Liver (tissue), 9 donors: Measurements from ENCODE around the gene MCTP1. TPM values are rescaled to one million over a fixed set of nuclear protein-coding genes. Genes with fewer than 3 reads are reported as not detected.

Experiments used
- DNase-seq: peaks from one replicate; pipeline ENCODE4 v3.0.0-alpha.2; 2017; ENCODE audit warnings: low spot score
- H3K27ac ChIP-seq, 2 donors: one replicate each; pipeline ENCODE4 v1.7.0; 2013; ENCODE audit warnings: inconsistent platforms in 2 of 2, low read length in 2 of 2, control low read depth in 1 of 2, low read depth in 1 of 2, mild to moderate bottlenecking in 1 of 2
- H3K27me3 ChIP-seq, 4 donors: one replicate each; pipeline versions ENCODE4 v1.6.1 to v1.7.0; 2013; ENCODE audit warnings: low read length in 3 of 4, inconsistent platforms in 1 of 4, mild to moderate bottlenecking in 1 of 4, moderate library complexity in 1 of 4; ENCODE audit not compliant: control insufficient read depth in 4 of 4, insufficient read depth in 4 of 4
- H3K36me3 ChIP-seq, 4 donors: one replicate each; pipeline versions ENCODE4 v1.6.1 to v1.7.0; 2013; ENCODE audit warnings: low read length in 3 of 4, mild to moderate bottlenecking in 3 of 4, low read depth in 1 of 4, moderate library complexity in 1 of 4; ENCODE audit not compliant: control insufficient read depth in 4 of 4, insufficient read depth in 3 of 4
- H3K4me1 ChIP-seq, 4 donors: one replicate each; pipeline versions ENCODE4 v1.6.1 to v1.7.0; 2013; ENCODE audit warnings: low read length in 3 of 4, mild to moderate bottlenecking in 3 of 4, moderate library complexity in 1 of 4; ENCODE audit not compliant: control insufficient read depth in 4 of 4, insufficient read depth in 4 of 4
- H3K4me3 ChIP-seq, 3 donors: one replicate each; pipeline versions ENCODE4 v1.6.1 to v1.7.0; 2013; ENCODE audit warnings: low read length in 3 of 3, control low read depth in 1 of 3, low read depth in 1 of 3, mild to moderate bottlenecking in 1 of 3
- H3K9ac ChIP-seq, 2 donors: one replicate each; pipeline ENCODE4 v1.7.0; 2013; ENCODE audit warnings: low read length in 2 of 2, mild to moderate bottlenecking in 2 of 2, moderate library complexity in 2 of 2, control low read depth in 1 of 2, low read depth in 1 of 2
- H3K9me3 ChIP-seq, 4 donors: one replicate each; pipeline versions ENCODE4 v1.6.1 to v1.7.0; 2013; ENCODE audit warnings: low read length in 3 of 4; ENCODE audit not compliant: control insufficient read depth in 4 of 4
- ATF3 ChIP-seq: IDR thresholded peaks from 2 replicates; pipeline ENCODE4 v1.6.1; 2016; ENCODE audit warnings: antibody characterized with exemption
- CTCF ChIP-seq: fragments of 150-350 bp; IDR thresholded peaks from 2 replicates; pipeline ENCODE4 v1.5.1; 2017; ENCODE audit warnings: improper control_type of control experiment, low read depth, low read length; ENCODE audit not compliant: missing input control
- EGR1 ChIP-seq, 2 donors: IDR thresholded peaks; 2 replicates each; pipeline ENCODE4 v1.6.1; 2016 to 2018; ENCODE audit warnings: antibody characterized with exemption in 2 of 2, low read depth in 2 of 2
- FOXA1 ChIP-seq: IDR thresholded peaks from 2 replicates; pipeline ENCODE4 v1.6.1; 2016; ENCODE audit warnings: antibody characterized with exemption
- FOXA2 ChIP-seq: IDR thresholded peaks from 2 replicates; pipeline ENCODE4 v1.6.1; 2016; ENCODE audit warnings: antibody characterized with exemption
- GABPA ChIP-seq, 2 donors: IDR thresholded peaks in 1 of 2; conservative IDR thresholded peaks in 1 of 2; 2 replicates each; pipeline ENCODE4 v1.6.1; 2016; ENCODE audit warnings: antibody characterized with exemption in 2 of 2, mild to moderate bottlenecking in 1 of 2, moderate library complexity in 1 of 2
- JUND ChIP-seq, 2 donors: IDR thresholded peaks; 2 replicates each; pipeline ENCODE4 v1.6.1; 2016; ENCODE audit warnings: antibody characterized with exemption in 2 of 2
- MAX ChIP-seq: IDR thresholded peaks from 2 replicates; pipeline ENCODE4 v1.6.1; 2016; ENCODE audit warnings: antibody characterized with exemption
- NR2F2 ChIP-seq: IDR thresholded peaks from 2 replicates; pipeline ENCODE4 v1.6.1; 2016; ENCODE audit warnings: antibody characterized with exemption
- RAD21 ChIP-seq, 2 donors: IDR thresholded peaks; 2 replicates each; pipeline ENCODE4 v1.6.1; 2016; ENCODE audit warnings: antibody characterized with exemption in 2 of 2, mild to moderate bottlenecking in 2 of 2
- REST ChIP-seq: IDR thresholded peaks from 2 replicates; pipeline ENCODE4 v1.6.1; 2016; ENCODE audit warnings: antibody characterized with exemption, mild to moderate bottlenecking
- RXRA ChIP-seq, 2 donors: IDR thresholded peaks; 2 replicates each; pipeline ENCODE4 v1.6.1; 2017 to 2018; ENCODE audit warnings: antibody characterized with exemption in 2 of 2, mild to moderate bottlenecking in 1 of 2
- TAF1 ChIP-seq: conservative IDR thresholded peaks from 2 replicates; pipeline ENCODE4 v1.6.1; 2016; ENCODE audit warnings: antibody characterized with exemption, mild to moderate bottlenecking
- YY1 ChIP-seq: IDR thresholded peaks from 2 replicates; pipeline ENCODE4 v1.6.1; 2016; ENCODE audit warnings: antibody characterized with exemption, mild to moderate bottlenecking
- ZBTB33 ChIP-seq: IDR thresholded peaks from 2 replicates; pipeline ENCODE4 v1.6.1; 2016; ENCODE audit warnings: antibody characterized with exemption
- WGBS: extraction: QIAGEN DNeasy Blood & Tissue Kit; methylation state at CpG from one replicate; pipeline ENCODE4 v1.1.7; 2013; 5-methylcytosine and 5-hydroxymethylcytosine counted together
- polyA plus RNA-seq, 2 donors: library from polyadenylated mRNA; stranded (reverse) in 1 of 2; unstranded in 1 of 2; fragments of 200-250 nt in 1 of 2; fragments of >200 nt in 1 of 2; fragmentation: Nextera tagmentation in 1 of 2; extraction: Ambion mirVana in 1 of 2; gene quantifications; one replicate each; pipeline versions ENCODE4 v1.2.1 to v1.2.3, GENCODE V29; 2013 to 2015
- total RNA-seq, 2 donors: library from RNA; depleted of rRNA; stranded (reverse); fragments of >200 nt; gene quantifications; one replicate each; pipeline ENCODE4 v1.2.3, GENCODE V29; 2014
- donor health status: healthy.
- donor health status: healthy.
- donor health status: healthy.
- donor health status: healthy.
- donor health status: healthy.

The MCTP1 gene
- total and polyA plus RNA-seq, 4 donors: 0.67 to 7.6 (median 4.3) TPM

GRCh38 chr5:95155888-95156287 lies 129.0 kb downstream of the MCTP1 start (continued):
- TF ChIP-seq ZBTB33: no peak
- no peak for TF ChIP-seq ATF3

- H3K4me3 ChIP-seq: no peak overlapping the region
These were observed 131.4 kb downstream of the MCTP1 start for GRCh38 chr5:95153511-95153910.

More at GRCh38 chr5:95153511-95153910, 131.4 kb downstream of the MCTP1 start:
- Histone ChIP-seq H3K27me3 (peaks cover 0 to 3% (median 0%) of the 10 kb centered on the region in 4 donors), H3K4me1 (no peaks in the 10 kb centered on the region), H3K9me3 (no peaks in the 10 kb centered on the region), H3K27ac (no peak overlapping the region), H3K9ac (no peak overlapping the region), H3K36me3 (no peaks in the 10 kb centered on the region)
- 58% methylated on average over 2 of the region's 2 CpGs for WGBS
- no peak for DNase-seq
- no peak for TF ChIP-seq ZBTB33
- no peak for TF ChIP-seq FOXA2
- TF ChIP-seq YY1: no peak
- no peak for TF ChIP-seq TAF1
- no peak for TF ChIP-seq RAD21 (IDR thresholded peaks at IDR 0.05)
- no peak for TF ChIP-seq REST
- no peak for TF ChIP-seq EGR1 (IDR thresholded peaks at IDR 0.05; ENCODE audit: low read depth in 2 of 2)
- no peak for TF ChIP-seq GABPA (IDR thresholded peaks at IDR 0.05 in 1 of 2, conservative IDR thresholded peaks at IDR 0.05 in 1 of 2)
- no peak for TF ChIP-seq FOXA1
- TF ChIP-seq CTCF: no peak
- TF ChIP-seq MAX: no peak
- TF ChIP-seq JUND (IDR thresholded peaks at IDR 0.05): no peak
- no peak for TF ChIP-seq NR2F2
- no peak for TF ChIP-seq ATF3
- no peak for TF ChIP-seq RXRA (IDR thresholded peaks at IDR 0.05)
